Nephron progenitor cell (in vitro differentiated cells): ENCODE results near the gene KATNAL1.
"Not testable (repeated sequence)": the region's sequence is repeated elsewhere in the genome, so short reads cannot be mapped to it uniquely, and the experiment has no call there.

Experiments
- DNase-seq: peaks from one replicate; pipeline ENCODE4 v3.0.0; 2021
- H3K27ac Mint-ChIP-seq: 2 replicates; pipeline ENCODE4 v1.8.0; 2021; ENCODE audit warnings: mild to moderate bottlenecking, moderate library complexity, mixed read lengths
- H3K27me3 Mint-ChIP-seq: 2 replicates; pipeline ENCODE4 v1.8.0; 2021; ENCODE audit warnings: mild to moderate bottlenecking, low read depth, mixed read lengths; ENCODE audit not compliant: poor library complexity
- H3K36me3 Mint-ChIP-seq: 2 replicates; pipeline ENCODE4 v1.8.0; 2021; ENCODE audit warnings: low read depth, mixed read lengths
- H3K4me1 Mint-ChIP-seq: 2 replicates; pipeline ENCODE4 v1.8.0; 2021; ENCODE audit warnings: mixed read lengths
- H3K4me3 Mint-ChIP-seq: 2 replicates; pipeline ENCODE4 v1.8.0; 2021; ENCODE audit warnings: mild to moderate bottlenecking, moderate library complexity, mixed read lengths
- H3K9me3 Mint-ChIP-seq: 2 replicates; pipeline ENCODE4 v1.8.0; 2021; ENCODE audit warnings: mild to moderate bottlenecking, moderate library complexity, mixed read lengths
- CTCF ChIP-seq: fragments of 200-600 bp; sonication (generic); IDR thresholded peaks from 2 replicates; pipeline ENCODE4 v1.5.0; 2021; ENCODE audit warnings: antibody characterized with exemption

KATNAL1 gene

DNA sequence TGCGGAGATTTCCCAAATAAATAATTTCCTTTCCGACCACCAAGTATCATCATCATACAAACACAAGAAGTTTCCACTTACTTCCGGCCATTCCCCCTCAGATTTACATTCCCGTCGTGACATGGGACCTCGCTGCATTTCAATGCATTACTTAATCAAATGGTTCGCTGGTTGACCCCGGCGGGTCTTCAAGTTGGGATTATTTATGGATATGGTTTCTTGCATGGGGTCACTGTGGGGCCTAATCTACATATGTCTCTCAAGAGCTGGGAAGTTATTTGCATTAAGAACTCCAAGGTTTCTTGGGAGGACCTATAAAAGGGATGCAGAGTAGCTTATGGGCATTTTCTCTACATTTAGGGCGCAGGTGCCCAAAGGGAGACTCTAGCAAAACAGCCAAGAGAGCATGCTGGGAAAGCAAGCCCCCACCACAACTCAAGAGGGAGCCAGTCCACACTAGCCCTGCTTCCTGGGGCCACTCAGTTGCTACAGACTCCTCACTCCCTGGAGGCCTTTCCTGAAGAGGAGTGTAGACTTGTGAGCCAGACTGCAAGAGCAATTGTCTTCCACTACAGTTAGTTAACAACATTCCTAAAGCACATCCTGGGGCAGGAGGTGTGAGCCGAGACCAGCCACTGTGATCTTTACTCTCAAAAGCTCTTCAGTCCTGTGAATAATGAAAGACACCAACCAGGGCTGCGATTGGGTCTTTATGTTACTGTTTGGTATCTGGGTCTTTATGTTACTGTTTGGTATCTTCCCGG, 125.3 kb downstream of the KATNAL1 start:
- Mint-ChIP-seq H3K9me3 (peaks cover 13% of the 10 kb centered on the region), H3K36me3 (peaks cover 4% of the 10 kb centered on the region), H3K4me1 (peaks cover 36% of the 10 kb centered on the region), H3K27me3 (peaks cover 8% of the 10 kb centered on the region), H3K27ac (peak overlapping the region; percentile 50), H3K4me3 (no peak overlapping the region)
- no peak for TF ChIP-seq CTCF
- no peak for DNase-seq

DNA sequence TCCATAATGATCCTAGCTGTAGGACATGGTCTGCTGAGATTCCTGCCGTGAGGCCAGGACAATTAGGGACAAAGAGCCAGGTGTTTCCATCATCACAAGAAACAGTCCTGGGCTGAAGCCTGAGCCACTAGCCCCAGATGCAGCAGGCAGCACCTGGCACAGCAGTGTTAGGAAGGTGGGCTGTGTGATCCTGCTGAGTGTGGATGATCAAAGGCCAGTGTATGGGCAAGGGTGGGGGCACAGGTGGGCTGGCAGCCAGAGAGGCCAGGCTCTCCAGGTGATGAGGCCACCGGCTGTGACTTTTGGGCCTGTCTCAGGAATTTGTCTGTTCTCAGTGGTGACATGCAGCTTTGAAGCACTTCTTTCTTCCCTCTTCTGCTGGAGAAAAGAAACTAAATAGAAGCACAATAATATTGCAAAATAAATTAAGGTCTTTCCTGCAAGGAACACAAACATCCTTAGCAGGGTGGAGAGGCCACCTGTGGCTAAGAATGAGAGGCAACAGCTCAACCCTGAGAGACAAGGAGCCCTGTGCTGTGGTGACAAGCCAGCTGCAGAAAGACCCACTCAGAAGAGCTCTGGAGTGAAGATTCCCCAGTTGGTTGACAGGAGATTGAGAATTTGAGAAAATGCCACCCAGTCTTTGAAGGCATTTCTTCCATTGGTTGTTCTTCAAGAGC, 127.6 kb downstream of the KATNAL1 start:
- Mint-ChIP-seq H3K27ac (no peak overlapping the region), H3K4me3 (no peak overlapping the region), H3K27me3 (no peaks in the 10 kb centered on the region), H3K4me1 (peaks cover 27% of the 10 kb centered on the region), H3K36me3 (no peaks in the 10 kb centered on the region), H3K9me3 (peaks cover 2% of the 10 kb centered on the region)
- DNase-seq = no peak
- no peak for TF ChIP-seq CTCF

GRCh38 chr13:30178976-30179375, 128.4 kb downstream of the KATNAL1 start:
- no peaks in the 10 kb centered on the region for H3K9me3 Mint-ChIP-seq
- no peak for TF ChIP-seq CTCF
- DNase-seq = no peak
- H3K4me1 Mint-ChIP-seq = peaks cover 34% of the 10 kb centered on the region
- no peak overlapping the region for H3K27ac Mint-ChIP-seq
- H3K36me3 Mint-ChIP-seq = no peaks in the 10 kb centered on the region
- no peaks in the 10 kb centered on the region for H3K27me3 Mint-ChIP-seq
- no peak overlapping the region for H3K4me3 Mint-ChIP-seq

DNA sequence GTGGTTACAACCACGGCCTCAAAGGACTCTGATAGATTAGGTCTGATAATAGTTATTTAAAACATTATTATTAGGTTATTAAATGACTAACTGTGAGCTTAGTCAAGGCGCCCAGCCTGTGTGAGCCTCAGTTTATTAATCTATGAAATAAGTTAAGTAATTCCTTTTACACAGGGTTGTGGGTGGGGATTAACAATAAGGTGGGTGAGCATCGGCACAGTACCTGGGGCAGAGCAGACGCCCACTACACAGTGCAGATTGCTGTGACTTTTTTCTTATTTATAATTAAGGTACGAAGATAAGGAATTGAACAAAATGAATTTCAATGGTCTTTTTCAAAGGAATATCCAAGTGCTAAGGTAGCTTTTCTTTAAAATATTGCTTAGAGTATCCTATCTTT, 132.2 kb downstream of the KATNAL1 start:
- no peak for DNase-seq
- Mint-ChIP-seq H3K4me1 (peaks cover 44% of the 10 kb centered on the region), H3K27me3 (peaks cover 4% of the 10 kb centered on the region), H3K4me3 (no peak overlapping the region), H3K36me3 (no peaks in the 10 kb centered on the region), H3K9me3 (no peaks in the 10 kb centered on the region), H3K27ac (no peak overlapping the region)
- no peak for TF ChIP-seq CTCF

- H3K9me3 Mint-ChIP-seq, DNase-seq, H3K4me3 Mint-ChIP-seq, H3K36me3 Mint-ChIP-seq, H3K27me3 Mint-ChIP-seq: not testable (repeated sequence)
- Mint-ChIP-seq H3K4me1 (peaks cover 46% of the 10 kb centered on the region), H3K27ac (peak overlapping the region; percentile 73)
Observed at GRCh38 chr13:30174250-30174649, 133.1 kb downstream of the KATNAL1 start.

DNA sequence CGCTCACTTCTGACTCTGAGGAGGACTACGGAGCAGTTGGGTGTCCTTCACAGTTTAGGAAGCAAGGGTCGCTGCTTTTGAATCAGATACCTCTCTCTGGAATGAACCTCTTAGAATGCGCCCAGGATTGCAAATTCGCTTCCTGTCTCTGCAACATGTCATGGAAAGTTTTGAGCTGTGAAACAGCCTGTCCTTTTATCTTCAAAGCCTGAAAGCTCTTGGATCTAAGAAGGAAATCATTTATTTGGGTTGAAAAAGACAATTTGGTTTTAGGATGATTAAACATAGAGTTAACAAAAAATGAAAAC, 134.1 kb downstream of the KATNAL1 start:
- TF ChIP-seq CTCF = no peak
- Mint-ChIP-seq H3K4me3 (no peak overlapping the region), H3K36me3 (no peaks in the 10 kb centered on the region), H3K4me1 (peaks cover 49% of the 10 kb centered on the region), H3K9me3 (no peaks in the 10 kb centered on the region), H3K27ac (peak overlapping the region; percentile 74), H3K27me3 (peaks cover 8% of the 10 kb centered on the region)
- no peak for DNase-seq
